ENCODE measurements around the gene EMILIN1.
A peak's percentile ranks its signal among the peaks of the same experiment; 100 is the strongest.

Gene EMILIN1

GRCh38 chr2:27134781-27135477 lies 56.5 kb downstream of the EMILIN1 start:
- H4K20me1 ChIP-seq: peaks cover 23 to 40% (median 38%) of the 10 kb centered on the region in 11 experiments; a peak in 21 of 22 replicates
- H3K4me3 ChIP-seq: peak overlapping the region; percentile 85 to 100 (median 95); a peak in 16 of 20 replicates
- peak overlapping the region; percentile 18 to 94 (median 88); a peak in 21 of 22 replicates for H3K27ac ChIP-seq
- peak overlapping the region; percentile 48 to 81 (median 70) for H3K4me2 ChIP-seq
- H3K9ac ChIP-seq: peak overlapping the region in 9 of 11 experiments; percentile 1 to 96 (median 91); a peak in 12 of 22 replicates
- peaks cover 31 to 36% (median 33%) of the 10 kb centered on the region in 11 experiments for H3K36me3 ChIP-seq
- H3K4me1 ChIP-seq: peaks cover 22 to 32% (median 26%) of the 10 kb centered on the region in 10 experiments
- no peak for TF ChIP-seq Cebpa-rat (IDR thresholded peaks at IDR 0.05)
- no peaks in the 10 kb centered on the region for H3K27me3 ChIP-seq
- no peaks in the 10 kb centered on the region for H3K9me3 ChIP-seq (replicated peaks in 1 of 11)

- Histone ChIP-seq H3K4me3 (no peak overlapping the region; a peak in 1 of 20 replicates), H3K36me3 (peaks cover 25 to 30% (median 27%) of the 10 kb centered on the region in 11 experiments), H3K4me2 (peak overlapping the region; percentile 48 to 81 (median 70)), H4K20me1 (peaks cover 23 to 37% (median 32%) of the 10 kb centered on the region in 11 experiments; a peak in 21 of 22 replicates), H3K4me1 (peaks cover 22 to 32% (median 26%) of the 10 kb centered on the region in 10 experiments), H3K27ac (peak overlapping the region in 10 of 11 experiments; percentile 83 to 94 (median 88); a peak in 19 of 22 replicates), H3K9me3 (replicated peaks in 1 of 11) (no peaks in the 10 kb centered on the region), H3K9ac (peak overlapping the region in 5 of 11 experiments; percentile 5 to 96 (median 22); a peak in 3 of 22 replicates), H3K27me3 (no peaks in the 10 kb centered on the region)
- no peak for TF ChIP-seq Cebpa-rat (IDR thresholded peaks at IDR 0.05)
These were observed 57.1 kb downstream of the EMILIN1 start for GRCh38 chr2:27135478-27135955.
